ENCODE measurements around the gene CPT1A.
A peak's percentile ranks its signal among the peaks of the same experiment; 100 is the strongest.

CPT1A gene

DNA sequence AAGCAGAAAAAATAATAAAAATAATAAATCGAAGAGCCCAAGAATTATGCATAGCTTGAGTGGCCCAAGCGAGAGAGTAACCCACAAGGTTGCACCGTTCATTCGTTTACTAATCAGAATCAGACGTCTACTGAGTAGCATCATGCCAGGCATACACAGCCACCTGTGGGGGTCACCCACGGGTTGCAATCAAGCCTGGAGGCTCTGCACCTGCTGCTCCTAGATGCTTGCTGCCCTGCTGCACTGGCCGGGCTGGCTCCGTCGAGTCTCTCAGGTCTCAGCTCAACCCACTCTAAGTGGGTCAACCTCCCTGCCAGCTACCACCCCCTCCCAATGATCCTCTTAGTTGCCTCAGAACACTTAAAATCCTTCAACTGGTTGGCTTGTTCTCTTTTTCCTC, 88.4 kb downstream of the CPT1A start:
- TF ChIP-seq, protein P1, sequence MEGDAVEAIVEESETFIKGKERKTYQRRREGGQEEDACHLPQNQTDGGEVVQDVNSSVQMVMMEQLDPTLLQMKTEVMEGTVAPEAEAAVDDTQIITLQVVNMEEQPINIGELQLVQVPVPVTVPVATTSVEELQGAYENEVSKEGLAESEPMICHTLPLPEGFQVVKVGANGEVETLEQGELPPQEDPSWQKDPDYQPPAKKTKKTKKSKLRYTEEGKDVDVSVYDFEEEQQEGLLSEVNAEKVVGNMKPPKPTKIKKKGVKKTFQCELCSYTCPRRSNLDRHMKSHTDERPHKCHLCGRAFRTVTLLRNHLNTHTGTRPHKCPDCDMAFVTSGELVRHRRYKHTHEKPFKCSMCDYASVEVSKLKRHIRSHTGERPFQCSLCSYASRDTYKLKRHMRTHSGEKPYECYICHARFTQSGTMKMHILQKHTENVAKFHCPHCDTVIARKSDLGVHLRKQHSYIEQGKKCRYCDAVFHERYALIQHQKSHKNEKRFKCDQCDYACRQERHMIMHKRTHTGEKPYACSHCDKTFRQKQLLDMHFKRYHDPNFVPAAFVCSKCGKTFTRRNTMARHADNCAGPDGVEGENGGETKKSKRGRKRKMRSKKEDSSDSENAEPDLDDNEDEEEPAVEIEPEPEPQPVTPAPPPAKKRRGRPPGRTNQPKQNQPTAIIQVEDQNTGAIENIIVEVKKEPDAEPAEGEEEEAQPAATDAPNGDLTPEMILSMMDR (IDR thresholded peaks at IDR 0.05; ENCODE audit: extremely low read depth, missing control alignments) = no peak
- no peak for DNase-seq (ENCODE audit: low spot score)

DNA sequence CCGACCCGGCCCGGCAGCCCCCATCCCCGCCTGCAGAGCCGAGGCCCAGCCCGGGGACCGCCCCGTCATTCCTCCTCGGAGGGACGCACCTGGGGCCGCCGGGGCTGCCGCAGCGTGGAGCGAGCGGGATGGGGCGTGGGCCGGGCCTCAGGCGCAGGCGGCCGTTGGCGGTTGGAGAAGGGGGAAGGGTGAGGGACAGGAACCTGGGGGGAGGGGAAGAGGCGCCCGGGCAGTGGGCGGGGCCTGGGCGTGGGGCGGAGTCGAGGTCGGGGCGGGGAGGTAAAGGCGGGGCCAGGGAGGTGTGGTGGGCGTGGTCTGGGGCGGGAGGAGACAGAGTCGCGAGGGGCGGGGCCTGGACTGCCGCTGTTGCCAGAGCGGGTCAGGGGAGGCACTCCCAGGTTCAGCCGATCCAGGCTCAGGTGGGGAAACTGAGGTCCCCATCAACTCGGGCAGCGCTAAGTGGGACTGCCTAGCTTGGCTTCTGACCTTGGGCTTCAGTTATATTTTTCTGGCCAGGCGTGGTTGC, 90.3 kb downstream of the CPT1A start, which contains the start of gene TESMIN:
Gene TESMIN (minus strand): TSS at position 190 of the 526 bp plus-strand sequence. CDS start 860 bp downstream, outside the sequence.
- TF ChIP-seq, protein P1 (IDR thresholded peaks at IDR 0.05; ENCODE audit: extremely low read depth, missing control alignments) = no peak
- DNase-seq (ENCODE audit: low spot score) = peak; percentile 99

DNA sequence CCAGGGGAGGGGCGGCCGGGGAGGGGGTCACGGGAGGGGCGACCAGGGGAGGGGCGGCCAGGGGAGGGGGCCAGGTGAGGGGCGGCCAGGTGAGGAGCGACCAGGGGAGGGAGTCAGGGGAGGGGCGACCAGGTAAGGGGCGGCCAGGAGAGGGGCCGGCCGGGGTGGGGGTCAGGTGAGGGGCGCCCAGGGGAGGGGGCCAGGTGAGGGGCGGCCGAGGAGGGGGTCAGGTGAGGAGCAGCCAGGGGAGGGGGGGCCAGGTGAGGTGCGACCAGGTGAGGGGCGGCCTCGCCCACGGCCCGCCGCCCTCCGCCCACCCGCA, 90.8 kb downstream of the CPT1A start:
- DNase-seq (ENCODE audit: low spot score) = no peak
- TF ChIP-seq, protein P1 (IDR thresholded peaks at IDR 0.05; ENCODE audit: extremely low read depth, missing control alignments) = no peak

DNA sequence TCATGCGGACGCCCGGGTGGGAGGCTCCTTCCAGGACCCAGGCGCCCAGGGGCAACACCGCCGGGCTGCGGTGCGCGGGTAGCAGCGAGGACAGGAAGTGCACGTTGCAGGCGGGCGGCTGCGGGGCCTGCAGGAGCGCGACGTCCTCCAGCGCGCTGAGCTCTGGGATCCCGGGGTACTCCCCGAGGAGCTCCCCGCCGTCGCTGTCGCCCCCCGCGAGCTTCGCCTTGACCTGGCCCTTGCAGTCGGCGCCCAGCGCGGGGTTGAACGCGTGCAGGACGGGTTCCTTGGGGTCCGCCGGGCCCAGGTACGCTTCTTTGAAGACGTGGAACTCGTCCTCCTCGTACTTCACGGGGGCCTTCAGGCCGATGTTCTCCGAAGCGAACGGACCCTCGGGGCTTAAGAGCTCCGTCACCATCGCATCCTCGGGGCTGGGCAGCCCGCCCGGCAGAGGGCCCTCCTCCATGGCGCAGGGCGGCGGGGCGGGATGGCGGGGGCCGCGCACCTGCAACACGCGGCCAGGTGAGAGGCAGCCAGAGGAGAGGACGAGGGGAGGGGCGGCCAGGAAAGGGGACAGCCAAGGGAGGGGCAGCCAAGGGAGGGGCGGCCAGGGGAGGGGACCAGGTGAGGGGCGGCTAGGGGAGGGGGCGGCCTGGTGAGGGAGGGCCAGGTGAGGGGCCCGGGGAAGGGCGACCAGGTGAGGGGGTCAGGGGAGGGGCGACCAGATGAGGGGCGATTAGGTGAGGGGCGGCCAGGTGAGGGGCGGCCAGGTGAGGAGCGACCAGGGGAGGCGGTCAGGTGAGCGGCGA, 91.3 kb downstream of the CPT1A start:
- peak; percentile 51 for DNase-seq (ENCODE audit: low spot score)
- TF ChIP-seq, protein P1 (IDR thresholded peaks at IDR 0.05; ENCODE audit: extremely low read depth, missing control alignments) = no peak

DNA sequence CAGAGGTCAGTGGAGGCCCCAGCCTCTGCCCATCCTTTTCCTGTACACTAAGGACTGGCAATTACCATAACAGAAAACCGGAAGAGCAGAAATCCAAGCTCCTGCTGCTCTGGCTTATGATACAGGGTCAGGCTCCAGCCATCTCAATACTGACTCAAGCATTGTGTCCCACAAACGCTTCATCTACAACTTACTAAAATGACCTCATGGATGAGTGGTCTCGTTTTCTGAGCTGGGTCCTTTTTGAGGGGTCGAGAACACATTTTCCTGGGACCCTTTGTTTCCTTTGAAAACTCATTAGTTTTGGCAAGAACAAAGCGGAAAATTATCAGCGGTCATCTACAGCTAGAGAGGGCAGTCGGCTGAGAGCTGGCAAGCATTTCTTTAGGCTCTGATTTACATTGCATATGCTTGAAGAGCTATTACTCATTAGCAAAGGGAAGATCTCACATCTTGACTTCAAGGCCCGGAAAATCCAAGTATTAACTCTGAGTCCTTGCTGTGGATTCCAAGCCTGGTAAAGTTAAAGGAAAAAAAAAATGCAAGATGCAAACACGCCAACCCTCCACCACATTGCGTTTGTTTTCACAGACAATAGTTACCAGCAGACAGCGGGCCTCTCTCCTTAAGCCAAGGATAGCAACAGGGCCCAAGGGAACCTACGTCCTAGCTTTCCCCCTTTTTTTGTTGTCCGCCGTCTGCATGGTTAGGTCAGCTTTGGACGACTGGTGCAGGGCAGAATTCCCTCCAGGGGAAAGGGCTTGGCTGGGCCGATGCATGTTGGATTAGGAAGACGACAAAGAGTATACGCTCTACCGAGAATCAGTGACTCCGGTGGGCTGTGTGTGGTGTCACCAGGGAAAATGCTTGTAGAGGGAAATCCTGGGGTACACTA, 92.2 kb downstream of the CPT1A start:
- DNase-seq (ENCODE audit: low spot score) = no peak
- TF ChIP-seq, protein P1 (IDR thresholded peaks at IDR 0.05; ENCODE audit: extremely low read depth, missing control alignments) = no peak

DNA sequence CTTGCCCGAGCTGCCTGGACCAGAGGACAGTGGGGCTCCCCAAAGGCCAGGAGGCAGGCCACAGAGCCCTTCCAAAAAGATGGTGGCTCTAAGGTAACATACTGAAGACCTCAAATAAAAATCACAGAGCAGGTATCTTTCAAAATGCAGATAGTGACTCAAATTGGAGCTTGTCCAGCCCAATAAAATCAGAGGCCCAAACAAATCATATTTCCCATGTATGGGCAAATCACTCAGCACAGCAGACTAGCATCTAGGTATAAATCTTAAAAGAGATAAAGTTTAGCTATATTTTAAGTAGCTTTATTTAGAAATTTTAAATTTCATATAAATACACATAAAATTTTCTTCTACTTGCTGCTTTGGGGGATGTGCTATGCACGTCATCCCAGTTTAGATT, 93.7 kb downstream of the CPT1A start:
- DNase-seq (ENCODE audit: low spot score) = no peak
- TF ChIP-seq, protein P1 (IDR thresholded peaks at IDR 0.05; ENCODE audit: extremely low read depth, missing control alignments) = no peak

DNA sequence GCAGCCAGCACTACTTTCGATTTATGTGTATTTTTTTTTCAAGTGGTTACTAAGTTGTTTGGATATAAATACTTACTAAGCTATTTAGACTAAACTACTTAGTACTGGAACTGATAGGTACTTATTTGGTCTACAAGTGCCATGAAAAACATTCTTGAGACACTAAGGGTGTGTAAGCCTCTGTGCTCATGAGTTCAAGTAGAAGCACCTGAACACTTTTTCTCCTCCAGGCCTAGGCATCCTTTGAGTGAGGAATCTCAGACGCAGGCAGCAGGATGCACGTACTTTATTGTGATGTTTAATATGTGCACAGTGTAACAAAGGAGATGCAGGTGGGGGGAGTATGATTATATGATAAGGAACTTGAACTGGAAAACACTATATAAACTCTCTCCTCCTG, 98.2 kb downstream of the CPT1A start:
- DNase-seq (ENCODE audit: low spot score) = no peak
- TF ChIP-seq, protein P1 (IDR thresholded peaks at IDR 0.05; ENCODE audit: extremely low read depth, missing control alignments) = no peak

All from GM20000 (cell line).